ENCODE data around the gene SNAI3. TPM values are rescaled to one million over a fixed set of nuclear protein-coding genes. Genes with fewer than 3 reads are reported as not detected.
A peak's percentile ranks its signal among the peaks of the same experiment; 100 is the strongest.

The SNAI3 gene
- 7.0 TPM for total RNA-seq
- long read RNA-seq, transcript SNAI3-201 (3 exons, 1,732 nt) = major isoform, 15 of 32 reads
- long read RNA-seq, partial matches to known transcripts = 5 of 32 reads
- long read RNA-seq, other reads (novel, unspliced or antisense) = 12 of 32 reads

- Histone ChIP-seq H3K4me1 (peaks cover 23% of the 10 kb centered on the region), H3K9me3 (no peaks in the 10 kb centered on the region), H3K4me3 (peak within 1 kb of the TSS; percentile 60), H3K36me3 (no peaks in the 10 kb centered on the region), H3K27me3 (peaks cover 17% of the 10 kb centered on the region), H3K27ac (peak within 1 kb of the TSS; percentile 11)
- peak; percentile 94 for ATAC-seq
- peak; percentile 96 for DNase-seq
- no peak for TF ChIP-seq CTCF (IDR thresholded peaks at IDR 0.05)
- intact Hi-C loops (cut with DNase I) = no loop called here
Measured at GRCh38 chr16:88686439-88687253, at the start of gene SNAI3. Gene SNAI3, minus strand, starts transcription at chr16:88686507. Its CDS starts 101 bp downstream, at chr16:88686406.

- no peak for ATAC-seq
- H3K9me3 ChIP-seq = no peaks in the 10 kb centered on the region
- DNase-seq = no peak
- peaks cover 66% of the 10 kb centered on the region for H3K36me3 ChIP-seq
- no peak overlapping the region for H3K27ac ChIP-seq
- no peak for TF ChIP-seq CTCF (IDR thresholded peaks at IDR 0.05)
- intact Hi-C loops (cut with DNase I) = no loop called here
- H3K4me3 ChIP-seq = no peak overlapping the region
- no peaks in the 10 kb centered on the region for H3K27me3 ChIP-seq
- peaks cover 5% of the 10 kb centered on the region for H3K4me1 ChIP-seq
Measured at GRCh38 chr16:88736088-88736487, 49.8 kb upstream of the SNAI3 start.

GRCh38 chr16:88735616-88736015, 49.3 kb upstream of the SNAI3 start:
- no peak overlapping the region for H3K4me3 ChIP-seq
- peaks cover 66% of the 10 kb centered on the region for H3K36me3 ChIP-seq
- no peaks in the 10 kb centered on the region for H3K27me3 ChIP-seq
- peaks cover 5% of the 10 kb centered on the region for H3K4me1 ChIP-seq
- no peak for ATAC-seq
- intact Hi-C loops (cut with DNase I) = no loop called here
- H3K27ac ChIP-seq = no peak overlapping the region
- no peaks in the 10 kb centered on the region for H3K9me3 ChIP-seq
- no peak for TF ChIP-seq CTCF (IDR thresholded peaks at IDR 0.05)
- DNase-seq = no peak

GRCh38 chr16:88735121-88735520, 48.8 kb upstream of the SNAI3 start:
- Histone ChIP-seq H3K27me3 (no peaks in the 10 kb centered on the region), H3K9me3 (no peaks in the 10 kb centered on the region), H3K4me3 (no peak overlapping the region), H3K36me3 (peaks cover 65% of the 10 kb centered on the region), H3K4me1 (peaks cover 5% of the 10 kb centered on the region), H3K27ac (no peak overlapping the region)
- no peak for TF ChIP-seq CTCF (IDR thresholded peaks at IDR 0.05)
- no peak for DNase-seq
- intact Hi-C loops (cut with DNase I) = no loop called here
- no peak for ATAC-seq

- H3K9me3 ChIP-seq = no peaks in the 10 kb centered on the region
- intact Hi-C loops (cut with DNase I) = no loop called here
- peaks cover 5% of the 10 kb centered on the region for H3K4me1 ChIP-seq
- H3K4me3 ChIP-seq = no peak overlapping the region
- peaks cover 69% of the 10 kb centered on the region for H3K36me3 ChIP-seq
- DNase-seq (no peak), ATAC-seq (no peak)
- TF ChIP-seq CTCF (IDR thresholded peaks at IDR 0.05) = no peak
- H3K27ac ChIP-seq = no peak overlapping the region
- no peaks in the 10 kb centered on the region for H3K27me3 ChIP-seq
Measured at GRCh38 chr16:88734361-88734728, 48.0 kb upstream of the SNAI3 start.

Measured in upper lobe of right lung (tissue), 1 donor.